HuH-7 (cell line): ENCODE results near the gene XPO5.

Experiments
- DNase-seq: peaks from one replicate; pipeline ENCODE4 v3.0.0; 2011; ENCODE audit warnings: low spot score

XPO5 gene

DNA sequence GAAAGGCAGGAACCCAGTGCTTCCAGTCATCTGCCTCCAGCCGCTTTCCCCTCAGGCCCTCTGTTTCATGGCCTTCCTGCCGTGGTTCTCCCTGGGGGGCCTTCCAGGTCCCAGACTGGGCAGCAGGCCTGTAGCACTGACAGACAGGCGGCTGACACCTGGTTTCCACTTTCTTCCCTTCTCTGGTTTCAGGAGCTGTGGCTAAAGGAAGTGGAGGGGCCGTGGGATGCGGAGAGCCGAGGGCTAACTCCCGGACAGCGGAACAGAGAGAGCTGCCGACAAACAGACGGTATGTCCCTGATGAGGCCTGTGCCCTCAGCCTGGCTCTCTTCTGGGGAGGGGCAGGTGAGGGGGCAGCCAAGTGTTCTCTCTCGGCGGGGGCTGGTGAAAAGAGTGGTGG, 78.1 kb downstream of the XPO5 start:
- no peak for DNase-seq

DNA sequence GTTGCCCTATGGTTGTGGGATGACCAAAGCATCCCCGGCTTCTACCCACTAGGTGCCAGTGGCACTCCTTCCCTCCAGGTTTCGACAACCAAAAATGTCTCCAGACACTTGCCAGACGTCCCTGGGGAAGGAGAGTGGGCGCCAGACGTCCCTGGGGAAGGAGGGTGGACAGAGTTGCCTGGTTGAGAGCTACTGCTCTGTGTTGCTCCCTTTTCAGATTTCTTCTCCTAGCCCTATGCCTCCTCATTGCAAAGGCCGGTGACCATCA, 78.8 kb downstream of the XPO5 start:
- DNase-seq: no peak

DNA sequence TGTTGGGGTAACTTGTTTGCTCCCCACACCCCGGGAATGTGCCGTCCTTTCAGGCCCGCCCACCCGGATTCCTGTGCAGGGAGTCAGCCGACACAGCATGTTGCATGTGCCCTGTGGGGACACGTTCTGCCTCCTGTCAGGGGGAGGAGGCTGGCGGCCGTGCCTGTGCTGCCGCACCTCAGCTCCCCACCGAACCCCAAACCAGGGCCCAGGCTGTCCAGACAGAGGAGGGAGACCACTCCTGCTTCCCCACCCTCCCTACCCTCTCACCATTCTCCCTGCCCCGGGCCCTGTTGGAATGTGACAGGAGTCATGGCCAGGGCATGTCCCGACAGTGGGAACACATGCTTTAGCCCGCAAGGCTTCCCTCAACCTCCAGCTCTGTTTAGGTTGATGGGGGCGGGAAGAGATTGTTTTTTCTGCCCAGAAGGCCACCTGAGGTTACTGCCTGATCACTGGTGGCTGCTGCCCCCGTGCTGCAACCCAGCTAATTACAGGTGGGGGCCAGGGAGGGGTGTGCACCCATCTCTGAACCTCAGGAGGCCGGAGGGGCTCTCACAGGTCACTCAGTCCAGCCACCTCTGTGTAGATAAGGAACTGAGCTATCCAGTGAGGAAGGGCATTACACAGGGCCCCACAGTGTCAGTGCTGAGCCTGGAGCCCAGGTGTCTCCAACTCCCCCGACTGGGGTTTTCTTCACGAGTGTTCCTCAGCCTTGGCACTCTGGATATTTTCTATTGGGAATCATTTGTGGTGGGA, 79.3 kb downstream of the XPO5 start:
- DNase-seq: peak; percentile 61

DNA sequence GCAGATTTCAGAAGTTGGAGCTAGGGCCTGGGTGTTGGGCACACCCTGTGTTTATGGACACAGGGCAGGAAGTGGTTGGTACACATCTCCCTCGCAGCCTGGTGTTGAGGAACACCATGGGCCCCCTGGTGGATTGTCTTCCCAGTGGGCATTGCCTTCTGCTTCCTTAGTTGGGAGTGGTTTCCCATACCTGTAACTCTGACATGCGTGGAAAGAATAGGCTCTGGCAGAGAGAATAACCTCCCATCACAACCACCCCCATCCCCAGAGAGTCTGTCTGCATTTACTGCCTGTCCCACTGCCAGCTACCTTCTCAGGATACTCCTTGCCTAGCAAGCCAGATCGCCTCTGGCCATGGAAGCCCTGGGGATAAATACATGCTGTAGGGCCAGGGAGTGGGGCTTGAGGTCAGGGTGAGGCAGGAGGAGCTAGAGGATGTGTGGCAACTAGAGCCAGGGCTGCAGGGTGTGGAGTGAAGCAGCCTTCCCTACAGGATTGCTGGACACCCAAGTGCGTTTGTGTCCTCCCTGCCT, 80.4 kb downstream of the XPO5 start:
- DNase-seq: no peak

DNA sequence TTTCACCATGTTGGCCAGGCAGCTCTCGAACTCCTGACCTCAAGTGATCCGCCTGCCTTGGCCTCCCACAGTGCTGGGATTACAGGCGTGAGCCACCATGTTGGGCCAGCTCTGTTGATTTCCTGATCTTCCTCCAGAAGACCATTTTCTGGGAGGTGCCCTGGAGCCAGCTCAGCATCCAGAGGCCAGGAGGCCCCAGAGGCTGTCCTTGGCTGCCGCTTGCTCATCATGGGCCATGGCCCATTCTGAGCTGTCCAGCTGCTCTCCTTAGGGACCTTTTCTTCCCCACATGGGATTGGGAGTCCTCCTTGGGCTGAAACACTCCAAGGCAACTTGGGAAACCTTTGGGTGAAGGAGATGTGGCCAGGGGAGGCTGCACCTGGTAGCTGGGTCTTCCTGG, 81.1 kb downstream of the XPO5 start:
- no peak for DNase-seq

DNA sequence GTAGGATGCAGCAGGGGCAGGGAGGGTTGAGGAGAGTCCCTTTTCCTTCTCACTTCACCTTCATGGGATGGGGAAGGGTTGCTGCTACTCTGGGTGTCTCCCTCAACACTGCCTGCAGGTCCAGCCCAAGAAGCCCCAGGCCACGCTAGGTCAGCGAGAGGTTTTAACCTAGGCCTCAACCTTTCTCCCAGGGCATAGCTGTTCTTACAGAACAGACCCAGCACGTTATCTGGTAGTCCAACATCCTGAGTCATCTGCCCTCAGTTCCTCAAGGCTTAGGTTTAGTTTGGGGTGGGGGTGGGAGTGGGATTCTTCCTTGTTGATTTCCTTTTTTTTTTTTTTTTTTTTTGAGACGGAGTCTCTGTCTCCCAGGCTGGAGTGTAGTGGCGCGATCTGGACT, 81.5 kb downstream of the XPO5 start:
- DNase-seq: no peak

DNA sequence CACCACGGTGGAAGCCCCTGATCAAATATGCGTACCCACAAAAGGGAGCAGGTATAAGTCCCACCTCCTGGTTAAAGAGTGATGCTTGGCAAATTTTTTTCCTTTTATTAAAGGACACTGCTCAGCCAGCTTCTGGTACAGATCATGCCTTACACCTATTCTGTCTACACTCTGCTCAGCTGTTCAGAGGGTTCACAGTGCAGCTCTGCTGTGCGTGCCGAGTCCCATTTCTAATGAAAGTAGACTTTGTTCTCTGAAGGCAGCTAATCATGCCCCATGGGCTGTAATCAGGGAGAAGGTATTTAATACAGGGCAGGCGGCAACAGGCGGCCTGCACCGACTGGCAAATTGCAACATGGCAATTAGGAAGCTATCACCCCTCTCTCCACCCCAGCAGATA, 82.0 kb downstream of the XPO5 start:
- no peak for DNase-seq

DNA sequence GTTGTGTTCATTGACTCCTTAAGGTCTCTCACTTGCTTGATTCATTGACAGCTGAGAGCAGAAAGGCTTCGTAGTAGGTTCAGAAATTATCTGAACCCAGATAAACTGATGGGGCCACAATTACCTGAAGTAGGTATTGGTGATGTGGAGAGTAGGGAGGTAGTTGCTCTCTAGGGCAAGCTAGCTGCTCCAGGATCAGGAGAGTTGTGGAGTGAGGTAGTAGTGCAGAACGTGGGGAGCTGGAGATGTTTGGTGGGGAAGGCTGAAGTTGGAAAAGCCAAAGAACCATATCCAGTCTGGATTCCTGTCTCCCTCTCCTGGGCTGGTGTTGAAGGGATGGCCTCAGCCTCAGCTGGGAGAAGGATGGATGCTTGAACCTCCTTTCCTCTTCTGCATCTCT, 82.6 kb downstream of the XPO5 start:
- DNase-seq: no peak

DNA sequence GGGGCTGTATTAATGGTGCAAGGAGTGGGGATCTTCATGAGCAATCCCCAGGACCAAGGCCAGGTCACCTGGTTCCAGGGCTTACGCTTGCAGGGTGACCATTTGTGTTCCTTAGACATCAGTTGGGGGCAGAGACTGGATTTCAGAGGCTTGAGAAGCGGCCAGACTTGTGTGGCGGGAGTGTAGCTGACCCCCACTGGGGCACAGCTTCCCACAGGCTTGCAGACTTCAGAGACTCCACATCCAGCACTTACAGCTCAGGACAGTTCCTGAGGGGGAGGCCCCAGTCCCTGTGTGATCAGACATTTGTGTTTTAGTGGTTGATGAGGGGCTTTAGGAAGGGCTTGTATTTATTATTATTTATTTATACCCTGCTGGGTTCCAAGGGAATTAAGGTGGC, 83.2 kb downstream of the XPO5 start:
- no peak for DNase-seq

DNA sequence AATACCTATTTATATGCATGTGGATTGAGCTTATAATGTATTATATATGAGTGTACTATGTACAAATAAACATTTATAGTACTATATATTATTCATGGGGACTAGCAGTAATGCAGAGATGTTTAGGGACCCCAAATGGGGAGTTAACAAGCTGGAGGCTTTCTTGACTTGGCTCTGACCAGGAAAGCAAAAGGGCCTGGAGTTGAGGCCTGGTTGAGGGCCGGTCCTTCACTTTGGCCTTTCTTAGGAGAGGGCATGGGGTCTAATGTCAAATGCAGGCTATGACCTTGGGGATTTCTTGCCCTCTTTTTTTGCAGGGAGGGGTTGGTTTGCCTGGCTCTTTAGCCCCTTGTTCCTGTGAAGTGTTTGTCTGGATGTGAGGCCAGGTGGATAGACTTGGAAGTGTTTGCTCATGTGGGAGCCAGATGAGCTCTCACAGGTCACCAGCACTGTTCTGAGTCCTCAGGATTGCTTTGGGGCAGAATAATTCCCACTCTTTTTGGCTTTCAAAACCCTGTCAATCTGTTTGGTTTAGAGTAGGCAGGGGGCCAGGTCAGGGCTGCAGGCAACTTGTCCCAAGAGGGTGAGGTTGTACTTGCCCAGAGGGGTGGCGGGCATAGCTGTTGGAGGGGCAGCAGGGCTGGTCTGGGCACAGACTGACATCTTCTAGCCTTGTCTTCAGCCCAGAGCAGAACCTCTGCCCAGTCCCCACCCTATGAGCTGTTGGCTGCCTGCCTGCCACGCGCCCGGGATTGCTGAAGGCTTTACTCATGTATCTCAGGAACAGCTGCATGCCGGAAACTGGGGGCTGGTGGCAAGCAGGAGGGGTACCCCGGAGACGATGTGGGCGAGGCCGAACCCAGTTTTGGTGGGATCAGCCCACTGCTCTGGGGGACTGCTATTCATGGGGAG, 83.8 kb downstream of the XPO5 start:
- no peak for DNase-seq

DNA sequence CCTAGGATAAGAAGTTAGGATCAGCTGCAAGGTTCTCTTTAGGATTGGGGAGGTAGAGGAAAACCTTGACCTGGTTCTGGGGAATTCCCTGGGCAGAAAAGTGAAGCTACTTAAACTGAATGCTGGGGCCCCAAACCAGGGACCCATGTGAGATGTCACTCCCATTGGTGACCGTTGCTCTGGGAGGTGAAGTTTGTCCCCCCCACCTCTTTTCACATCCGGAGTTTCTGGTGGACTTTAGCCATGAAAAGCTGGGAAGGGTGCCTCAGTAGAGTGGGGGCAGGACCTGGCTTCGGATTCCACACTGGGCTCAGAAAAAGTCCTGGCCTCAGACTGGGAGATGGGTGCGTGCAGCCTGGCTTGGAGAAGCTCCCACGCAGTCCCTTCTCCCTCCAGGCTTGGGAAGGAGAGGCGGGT, 85.3 kb downstream of the XPO5 start:
- no peak for DNase-seq

DNA sequence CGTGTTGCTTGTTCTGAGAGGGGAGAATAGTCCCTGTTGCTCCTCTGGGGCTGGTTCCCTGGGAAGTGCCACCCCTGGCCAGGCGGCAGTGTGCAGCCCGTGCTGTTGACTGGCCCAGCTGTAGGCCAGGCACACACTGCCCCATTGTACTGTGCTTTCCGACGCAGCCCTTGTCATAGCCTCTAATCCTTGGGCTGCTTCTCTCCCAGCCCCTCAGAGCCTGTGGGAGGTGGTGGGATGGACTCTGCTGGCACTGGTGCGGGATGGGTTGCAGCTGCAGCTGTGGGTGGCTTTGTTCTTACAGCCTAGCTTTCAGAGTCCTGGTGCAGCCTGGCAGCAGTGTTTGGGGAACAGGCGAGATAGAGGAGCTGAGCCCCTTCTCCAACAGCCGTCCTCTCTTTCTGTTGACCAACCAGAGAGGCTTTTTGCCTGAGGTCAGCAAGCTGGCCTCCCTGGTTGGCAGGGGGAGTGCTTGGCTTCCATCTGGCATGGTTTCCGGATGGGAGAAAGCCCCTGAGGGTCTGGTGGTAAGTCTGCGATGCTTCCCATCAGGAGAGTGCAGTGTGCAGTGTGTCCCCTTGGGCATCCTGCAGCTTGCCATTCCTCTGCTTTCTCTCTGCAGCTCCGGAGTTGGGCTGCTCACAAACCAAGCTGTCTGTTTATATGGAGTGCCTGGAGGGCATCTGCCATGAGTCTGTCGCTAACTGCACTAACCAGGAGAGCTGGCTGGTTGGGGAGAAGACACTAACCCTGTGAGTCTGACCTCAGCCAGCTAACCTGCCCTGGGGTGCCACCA, 86.4 kb downstream of the XPO5 start:
- DNase-seq: no peak

DNA sequence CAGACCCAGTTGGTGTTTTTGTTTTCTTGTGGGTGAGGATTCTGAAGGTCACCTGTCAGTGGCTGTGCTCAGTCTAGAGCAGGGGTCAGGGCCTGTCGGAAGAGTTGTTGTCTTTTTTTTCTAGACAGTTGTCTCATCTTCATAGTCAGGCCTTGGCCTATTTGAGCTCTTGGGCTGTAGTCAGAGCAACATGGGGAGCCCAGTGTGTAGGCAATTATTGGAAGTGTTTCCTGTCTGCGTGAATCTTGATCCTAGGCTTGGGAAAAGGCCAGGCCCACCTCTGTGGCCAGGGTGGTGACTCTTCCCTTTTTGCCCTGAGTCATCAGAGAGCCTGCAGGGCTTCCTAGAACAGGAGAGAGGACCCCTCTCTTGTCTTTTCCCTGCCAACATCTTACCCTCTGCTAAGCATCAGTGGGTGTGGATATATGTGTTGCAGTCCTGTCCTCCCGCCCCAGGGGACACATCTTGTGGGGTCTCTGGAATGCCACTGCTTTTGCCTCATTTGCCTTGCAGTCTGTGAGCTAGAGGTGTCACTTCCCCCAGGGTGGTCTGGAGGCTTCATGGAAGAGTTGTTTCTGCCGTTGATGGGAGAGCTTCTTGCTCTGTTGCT, 87.1 kb downstream of the XPO5 start:
- no peak for DNase-seq

DNA sequence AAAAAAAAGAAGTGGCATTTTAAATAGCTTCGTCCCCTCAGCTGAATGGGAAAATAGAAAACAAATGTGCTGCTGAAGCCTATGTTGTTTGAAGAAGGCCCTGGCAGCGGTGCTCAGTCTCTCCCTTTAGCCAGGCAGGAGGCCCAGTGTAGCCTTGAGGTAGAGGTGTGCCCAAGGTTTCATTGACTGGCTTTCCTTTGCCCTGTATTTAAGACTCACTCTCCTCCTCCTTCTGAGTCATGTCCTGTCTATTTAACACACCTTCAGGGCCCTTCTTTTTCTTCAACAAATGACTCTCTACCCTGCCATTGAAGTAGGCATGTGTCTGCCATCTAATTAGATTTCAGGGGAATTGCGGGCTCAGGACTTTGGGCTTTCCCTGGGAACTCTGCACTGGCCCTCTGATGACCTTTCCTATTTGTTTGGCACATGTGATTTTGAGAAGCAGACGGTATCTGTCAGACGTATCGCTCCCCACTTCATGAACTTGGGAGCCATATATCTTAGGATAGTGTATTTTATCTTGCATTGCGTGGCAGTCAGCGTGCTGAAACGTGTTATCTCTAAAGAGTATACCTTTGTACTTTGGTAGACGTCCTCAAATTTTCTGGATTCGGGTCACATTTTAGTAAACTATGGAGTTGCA, 94.1 kb downstream of the XPO5 start:
- DNase-seq: no peak

DNA sequence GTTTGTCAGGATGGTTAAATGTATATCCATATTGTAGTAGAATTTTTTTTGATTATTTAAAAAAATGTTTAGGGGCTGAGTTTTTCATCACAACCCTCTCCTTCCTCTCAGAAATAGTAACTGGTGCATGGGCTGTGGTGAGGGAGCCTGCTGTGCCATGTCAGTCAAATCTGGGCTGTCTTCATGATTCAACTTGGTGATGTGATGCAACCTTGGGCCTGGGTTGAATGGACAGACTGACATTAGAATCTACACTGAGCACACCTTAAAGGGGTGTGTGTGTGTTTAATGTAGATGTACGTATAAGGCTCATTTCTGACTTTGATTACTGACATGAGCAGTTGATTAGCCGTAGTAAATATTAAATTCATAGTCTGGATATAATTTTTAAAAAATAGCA, 94.8 kb downstream of the XPO5 start:
- no peak for DNase-seq

DNA sequence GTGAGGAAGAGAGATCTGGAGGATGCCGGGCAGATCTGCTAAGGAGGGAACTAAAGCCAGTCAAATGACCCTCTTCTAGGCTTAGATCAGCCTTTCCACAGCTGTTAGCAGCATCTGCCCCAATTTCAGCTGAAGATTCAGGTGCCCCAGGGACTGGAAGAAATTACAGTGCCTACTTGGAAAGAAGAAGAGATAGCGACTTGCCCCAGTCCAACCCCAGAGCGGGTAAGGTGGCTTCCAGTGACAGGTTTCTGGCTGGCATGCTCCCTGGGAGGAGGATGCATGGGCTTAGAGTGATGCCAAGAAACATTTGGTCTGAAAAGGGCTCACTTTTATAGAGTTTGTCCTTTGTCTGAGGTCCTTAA, 97.8 kb downstream of the XPO5 start:
- DNase-seq: no peak

DNA sequence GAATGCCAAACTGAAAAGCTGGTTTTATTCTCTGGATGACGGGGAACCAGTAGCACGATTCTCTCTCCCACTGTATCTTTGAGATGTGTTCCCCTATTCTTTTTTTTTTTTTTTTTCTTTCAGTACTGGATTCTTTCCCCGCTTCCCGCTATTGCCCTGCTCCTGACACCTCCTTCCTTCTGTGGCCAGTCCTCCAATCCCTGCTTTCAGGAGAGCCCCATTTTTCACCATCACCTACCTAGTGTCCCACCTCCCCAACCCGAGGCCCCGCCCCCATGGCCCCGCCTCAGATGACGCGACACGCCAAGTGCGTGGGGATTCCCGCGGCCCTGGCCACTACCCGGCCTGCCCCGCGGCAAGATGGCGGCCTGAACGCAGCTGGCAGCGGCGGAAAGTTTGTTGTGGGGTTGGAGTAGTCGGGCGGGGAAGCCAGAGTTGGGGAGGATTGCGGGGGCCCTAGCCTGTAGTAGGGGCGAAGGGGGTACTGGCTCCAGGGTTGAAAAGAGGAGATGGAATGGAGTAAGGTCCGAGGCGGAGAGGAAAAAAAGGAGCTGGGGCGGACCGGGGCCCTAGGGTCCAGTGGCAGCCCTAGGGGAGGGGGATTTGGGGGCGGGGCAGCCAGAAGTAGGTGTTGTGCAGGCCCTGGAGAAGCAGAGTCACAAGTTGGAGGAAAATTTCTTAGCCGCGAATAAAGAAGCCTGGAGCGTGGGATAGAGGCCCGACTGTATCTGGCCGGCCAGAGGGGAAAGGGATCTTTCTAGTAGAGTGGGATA, 98.4 kb downstream of the XPO5 start, which contains the start of gene TJAP1:
Gene TJAP1 (plus strand): TSS at position 336 of the 773 bp plus-strand sequence. CDS start 21,432 bp downstream, outside the sequence.
- peak; percentile 79 for DNase-seq

DNA sequence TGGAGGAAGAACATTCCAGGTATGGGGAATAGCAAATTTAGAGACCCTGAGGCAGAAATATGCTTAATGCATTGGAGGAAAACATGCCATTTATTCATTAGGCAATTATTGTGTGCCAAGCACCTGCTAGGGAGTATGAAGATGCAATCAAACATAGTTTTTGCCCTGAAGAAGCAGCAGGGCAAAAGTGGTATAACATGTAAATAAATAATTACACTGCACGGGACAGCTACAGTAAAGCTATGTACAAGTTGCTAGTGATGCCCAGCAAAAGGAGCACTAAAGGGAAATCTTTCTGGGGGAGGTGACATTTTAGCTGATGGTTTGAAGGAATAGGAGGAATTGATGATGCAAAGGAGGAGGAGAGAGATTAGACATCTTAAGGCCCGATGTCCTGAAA, 99.1 kb downstream of the XPO5 start:
- no peak for DNase-seq

DNA sequence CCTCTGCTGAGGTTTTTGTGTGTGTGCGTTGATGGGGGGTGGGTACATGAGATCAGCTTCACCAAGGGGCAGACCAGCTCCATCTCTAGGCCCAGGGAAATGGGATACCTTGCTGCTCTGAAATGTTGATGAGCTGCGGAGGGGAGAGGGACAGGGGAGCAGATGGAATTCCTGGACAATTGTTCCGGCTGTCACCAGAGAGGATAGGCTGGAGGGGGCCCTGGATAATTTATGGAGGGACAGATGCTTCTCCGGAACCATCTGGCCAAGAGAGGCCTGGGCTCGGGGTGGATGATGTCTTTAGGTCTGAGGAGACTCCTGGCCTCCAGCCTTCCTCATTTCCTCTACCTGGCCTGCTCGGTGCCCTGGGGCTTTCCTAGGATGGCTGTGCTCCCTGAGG, 100.3 kb downstream of the XPO5 start:
- no peak for DNase-seq

DNA sequence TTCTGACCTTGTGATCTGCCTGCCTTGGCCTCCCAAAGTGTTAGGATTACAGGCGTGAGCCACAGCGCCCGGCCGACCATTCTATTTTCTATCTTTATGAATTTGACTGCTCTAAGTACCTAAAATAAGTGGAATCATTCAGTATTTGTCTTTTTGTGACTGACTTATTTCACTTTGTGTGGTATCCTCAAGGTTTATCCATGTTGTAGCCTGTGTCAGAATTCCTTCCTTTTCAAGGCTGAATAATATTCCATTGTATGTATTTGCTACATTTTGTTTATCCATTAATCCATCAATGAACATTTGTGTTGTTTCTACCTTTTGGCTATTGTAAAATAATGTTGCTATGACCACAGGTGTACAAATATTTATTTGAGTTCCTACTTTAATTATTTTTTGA, 103.3 kb downstream of the XPO5 start:
- DNase-seq: no peak
